ENCODE measurements around the gene CENPX. TPM values are rescaled to one million over a fixed set of nuclear protein-coding genes. Genes with fewer than 3 reads are reported as not detected.

Gene CENPX
- total and polyA plus RNA-seq, 2 of the 13 experiments (the other 11 are each of a cell fraction or from before 2014, with no cell fraction given): 92.7 to 170 TPM

DNA sequence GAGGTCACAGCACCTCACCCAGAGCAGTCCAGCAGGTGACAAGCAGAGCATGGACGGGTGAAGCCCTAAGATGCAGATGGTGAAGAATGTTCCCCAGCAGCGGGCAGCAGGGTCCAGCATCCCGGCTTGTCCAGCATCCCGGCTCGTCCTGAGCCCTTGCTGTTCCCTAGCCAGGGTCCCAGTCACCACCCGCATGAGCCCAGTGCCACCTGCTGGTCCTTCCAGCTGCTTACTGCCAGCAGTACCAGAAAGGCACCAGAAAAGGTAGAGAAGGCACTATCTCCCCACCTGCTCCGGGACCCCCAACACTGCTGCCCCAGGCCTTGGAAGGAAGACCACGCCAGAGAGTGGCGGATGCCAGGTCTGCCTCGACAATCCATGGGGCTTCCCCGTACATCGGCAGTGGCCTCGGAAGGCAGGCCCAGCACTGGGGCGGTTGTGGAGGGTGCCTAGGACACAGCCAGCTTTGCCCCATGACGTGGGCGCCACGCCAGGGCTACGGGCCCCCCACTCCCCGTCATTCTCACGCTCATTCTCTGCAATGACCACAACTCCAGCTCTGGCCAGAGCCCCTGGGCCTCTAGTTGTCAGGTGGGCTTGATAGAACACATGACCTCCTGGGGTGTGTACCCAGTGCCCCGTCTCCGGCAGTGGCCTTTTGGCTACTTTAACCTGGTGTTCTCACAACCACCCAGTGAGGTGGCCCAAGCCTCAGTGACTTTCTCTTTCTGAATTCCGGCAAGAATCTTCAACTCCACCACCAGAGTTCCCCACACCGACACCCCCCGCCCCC is 1.4 kb downstream of the CENPX start (continued):
- TF ChIP-seq, protein P1, sequence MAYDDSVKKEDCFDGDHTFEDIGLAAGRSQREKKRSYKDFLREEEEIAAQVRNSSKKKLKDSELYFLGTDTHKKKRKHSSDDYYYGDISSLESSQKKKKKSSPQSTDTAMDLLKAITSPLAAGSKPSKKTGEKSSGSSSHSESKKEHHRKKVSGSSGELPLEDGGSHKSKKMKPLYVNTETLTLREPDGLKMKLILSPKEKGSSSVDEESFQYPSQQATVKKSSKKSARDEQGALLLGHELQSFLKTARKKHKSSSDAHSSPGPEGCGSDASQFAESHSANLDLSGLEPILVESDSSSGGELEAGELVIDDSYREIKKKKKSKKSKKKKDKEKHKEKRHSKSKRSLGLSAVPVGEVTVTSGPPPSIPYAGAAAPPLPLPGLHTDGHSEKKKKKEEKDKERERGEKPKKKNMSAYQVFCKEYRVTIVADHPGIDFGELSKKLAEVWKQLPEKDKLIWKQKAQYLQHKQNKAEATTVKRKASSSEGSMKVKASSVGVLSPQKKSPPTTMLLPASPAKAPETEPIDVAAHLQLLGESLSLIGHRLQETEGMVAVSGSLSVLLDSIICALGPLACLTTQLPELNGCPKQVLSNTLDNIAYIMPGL (CRISPR knock-in tag; IDR thresholded peaks at IDR 0.05; ENCODE audit: borderline replicate concordance in 1 of 2, low read depth in 1 of 2): peak; percentile 94 to 98
- peak; percentile 98 for TF ChIP-seq RAD21 (CRISPR knock-in tag; IDR thresholded peaks at IDR 0.05)
- TF ChIP-seq, protein P2, sequence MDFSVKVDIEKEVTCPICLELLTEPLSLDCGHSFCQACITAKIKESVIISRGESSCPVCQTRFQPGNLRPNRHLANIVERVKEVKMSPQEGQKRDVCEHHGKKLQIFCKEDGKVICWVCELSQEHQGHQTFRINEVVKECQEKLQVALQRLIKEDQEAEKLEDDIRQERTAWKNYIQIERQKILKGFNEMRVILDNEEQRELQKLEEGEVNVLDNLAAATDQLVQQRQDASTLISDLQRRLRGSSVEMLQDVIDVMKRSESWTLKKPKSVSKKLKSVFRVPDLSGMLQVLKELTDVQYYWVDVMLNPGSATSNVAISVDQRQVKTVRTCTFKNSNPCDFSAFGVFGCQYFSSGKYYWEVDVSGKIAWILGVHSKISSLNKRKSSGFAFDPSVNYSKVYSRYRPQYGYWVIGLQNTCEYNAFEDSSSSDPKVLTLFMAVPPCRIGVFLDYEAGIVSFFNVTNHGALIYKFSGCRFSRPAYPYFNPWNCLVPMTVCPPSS (IDR thresholded peaks at IDR 0.05): no peak
- TF ChIP-seq ZNF501 (CRISPR knock-in tag; IDR thresholded peaks at IDR 0.05): peak; percentile 94
- TF ChIP-seq PHF20 (CRISPR knock-in tag; IDR thresholded peaks at IDR 0.05): no peak; the same call in 1 of the 2 replicates
- TF ChIP-seq, protein P3, sequence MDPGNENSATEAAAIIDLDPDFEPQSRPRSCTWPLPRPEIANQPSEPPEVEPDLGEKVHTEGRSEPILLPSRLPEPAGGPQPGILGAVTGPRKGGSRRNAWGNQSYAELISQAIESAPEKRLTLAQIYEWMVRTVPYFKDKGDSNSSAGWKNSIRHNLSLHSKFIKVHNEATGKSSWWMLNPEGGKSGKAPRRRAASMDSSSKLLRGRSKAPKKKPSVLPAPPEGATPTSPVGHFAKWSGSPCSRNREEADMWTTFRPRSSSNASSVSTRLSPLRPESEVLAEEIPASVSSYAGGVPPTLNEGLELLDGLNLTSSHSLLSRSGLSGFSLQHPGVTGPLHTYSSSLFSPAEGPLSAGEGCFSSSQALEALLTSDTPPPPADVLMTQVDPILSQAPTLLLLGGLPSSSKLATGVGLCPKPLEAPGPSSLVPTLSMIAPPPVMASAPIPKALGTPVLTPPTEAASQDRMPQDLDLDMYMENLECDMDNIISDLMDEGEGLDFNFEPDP (CRISPR knock-in tag; conservative IDR thresholded peaks at IDR 0.05): no peak
- TF ChIP-seq, protein P4, sequence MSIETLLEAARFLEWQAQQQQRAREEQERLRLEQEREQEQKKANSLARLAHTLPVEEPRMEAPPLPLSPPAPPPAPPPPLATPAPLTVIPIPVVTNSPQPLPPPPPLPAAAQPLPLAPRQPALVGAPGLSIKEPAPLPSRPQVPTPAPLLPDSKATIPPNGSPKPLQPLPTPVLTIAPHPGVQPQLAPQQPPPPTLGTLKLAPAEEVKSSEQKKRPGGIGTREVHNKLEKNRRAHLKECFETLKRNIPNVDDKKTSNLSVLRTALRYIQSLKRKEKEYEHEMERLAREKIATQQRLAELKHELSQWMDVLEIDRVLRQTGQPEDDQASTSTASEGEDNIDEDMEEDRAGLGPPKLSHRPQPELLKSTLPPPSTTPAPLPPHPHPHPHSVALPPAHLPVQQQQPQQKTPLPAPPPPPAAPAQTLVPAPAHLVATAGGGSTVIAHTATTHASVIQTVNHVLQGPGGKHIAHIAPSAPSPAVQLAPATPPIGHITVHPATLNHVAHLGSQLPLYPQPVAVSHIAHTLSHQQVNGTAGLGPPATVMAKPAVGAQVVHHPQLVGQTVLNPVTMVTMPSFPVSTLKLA (IDR thresholded peaks at IDR 0.05): no peak
- TF ChIP-seq BRD4 (CRISPR knock-in tag; IDR thresholded peaks at IDR 0.05): peak; percentile 81; the same call in 1 of the 2 replicates
- no peak for TF ChIP-seq ZNF160 (CRISPR knock-in tag; IDR thresholded peaks at IDR 0.05)
- TF ChIP-seq, protein P5, sequence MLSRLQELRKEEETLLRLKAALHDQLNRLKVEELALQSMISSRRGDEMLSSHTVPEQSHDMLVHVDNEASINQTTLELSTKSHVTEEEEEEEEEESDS (CRISPR knock-in tag; IDR thresholded peaks at IDR 0.05; ENCODE audit: borderline replicate concordance): no peak
- TF ChIP-seq EZH2 (conservative IDR thresholded peaks at IDR 0.05; ENCODE audit: low read depth, low read length): no peak
- peak; percentile 64 for TF ChIP-seq PITX1 (CRISPR knock-in tag; IDR thresholded peaks at IDR 0.05)
- TF ChIP-seq PRMT3 (CRISPR knock-in tag; IDR thresholded peaks at IDR 0.05; ENCODE audit: borderline replicate concordance, low read depth): 0 out of 2 replicates have a peak, but pooled peaks have one; percentile 31
- peak; percentile 26 for TF ChIP-seq SKI (IDR thresholded peaks at IDR 0.05; ENCODE audit: partially characterized antibody)
- TF ChIP-seq ZNF382 (CRISPR knock-in tag; IDR thresholded peaks at IDR 0.05; ENCODE audit: borderline replicate concordance): no peak
- TF ChIP-seq FIP1L1 (IDR thresholded peaks at IDR 0.05; ENCODE audit: borderline replicate concordance, insufficient read depth, low read depth, low read length): no peak; the same call in 1 of the 2 replicates
- TF ChIP-seq, protein P6, sequence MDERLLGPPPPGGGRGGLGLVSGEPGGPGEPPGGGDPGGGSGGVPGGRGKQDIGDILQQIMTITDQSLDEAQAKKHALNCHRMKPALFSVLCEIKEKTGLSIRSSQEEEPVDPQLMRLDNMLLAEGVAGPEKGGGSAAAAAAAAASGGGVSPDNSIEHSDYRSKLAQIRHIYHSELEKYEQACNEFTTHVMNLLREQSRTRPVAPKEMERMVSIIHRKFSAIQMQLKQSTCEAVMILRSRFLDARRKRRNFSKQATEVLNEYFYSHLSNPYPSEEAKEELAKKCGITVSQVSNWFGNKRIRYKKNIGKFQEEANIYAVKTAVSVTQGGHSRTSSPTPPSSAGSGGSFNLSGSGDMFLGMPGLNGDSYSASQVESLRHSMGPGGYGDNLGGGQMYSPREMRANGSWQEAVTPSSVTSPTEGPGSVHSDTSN (CRISPR knock-in tag; IDR thresholded peaks at IDR 0.05): no peak

All from HepG2 (cell line).